Effector CD4-positive, alpha-beta T cell (primary cell): ENCODE data around the gene ARHGAP15.

Source experiments
- DNase-seq: peaks from one replicate; pipeline ENCODE4 v3.0.0-alpha.2; 2020

The ARHGAP15 gene

GRCh38 chr2:143603846-143604565 lies 474.8 kb downstream of the ARHGAP15 start:
- DNase-seq = no peak

- DNase-seq = no peak
These were observed 475.3 kb downstream of the ARHGAP15 start for GRCh38 chr2:143604566-143604959.

GRCh38 chr2:143607231-143608062 lies 478.2 kb downstream of the ARHGAP15 start:
- no peak for DNase-seq

- DNase-seq = no peak
These were observed 478.8 kb downstream of the ARHGAP15 start for GRCh38 chr2:143608063-143608423.

GRCh38 chr2:143608758-143609157 lies 479.5 kb downstream of the ARHGAP15 start:
- no peak for DNase-seq

- DNase-seq = no peak
These were observed 482.1 kb downstream of the ARHGAP15 start for GRCh38 chr2:143611336-143611735.

- DNase-seq = no peak
These were observed 486.3 kb downstream of the ARHGAP15 start for GRCh38 chr2:143615562-143615961.

- DNase-seq = no peak
These were observed 487.2 kb downstream of the ARHGAP15 start for GRCh38 chr2:143616452-143616851.

GRCh38 chr2:143617803-143618415 lies 488.7 kb downstream of the ARHGAP15 start:
- DNase-seq = no peak

GRCh38 chr2:143622106-143622505 lies 492.9 kb downstream of the ARHGAP15 start:
- DNase-seq = no peak

- no peak for DNase-seq
These were observed 494.2 kb downstream of the ARHGAP15 start for GRCh38 chr2:143623231-143623908.

GRCh38 chr2:143623909-143624260 lies 494.7 kb downstream of the ARHGAP15 start:
- DNase-seq = no peak

GRCh38 chr2:143629340-143629739 lies 500.1 kb downstream of the ARHGAP15 start:
- DNase-seq = no peak

- no peak for DNase-seq
These were observed 503.6 kb downstream of the ARHGAP15 start for GRCh38 chr2:143632751-143633374.

GRCh38 chr2:143633419-143633818 lies 504.2 kb downstream of the ARHGAP15 start:
- no peak for DNase-seq

- no peak for DNase-seq
These were observed 506.1 kb downstream of the ARHGAP15 start for GRCh38 chr2:143635302-143635701.

- no peak for DNase-seq
These were observed 506.7 kb downstream of the ARHGAP15 start for GRCh38 chr2:143635936-143636335.

GRCh38 chr2:143640826-143641225 lies 511.6 kb downstream of the ARHGAP15 start:
- no peak for DNase-seq

GRCh38 chr2:143645921-143646645 lies 516.9 kb downstream of the ARHGAP15 start:
- DNase-seq = no peak

- no peak for DNase-seq
These were observed 520.1 kb downstream of the ARHGAP15 start for GRCh38 chr2:143649226-143649740.

GRCh38 chr2:143652692-143653091 lies 523.5 kb downstream of the ARHGAP15 start:
- no peak for DNase-seq

GRCh38 chr2:143668234-143668633 lies 539.0 kb downstream of the ARHGAP15 start:
- no peak for DNase-seq
